ENCODE data around the gene CXCR6. TPM values are rescaled to one million over a fixed set of nuclear protein-coding genes. Genes with fewer than 3 reads are reported as not detected.

Gene CXCR6
- total and polyA plus RNA-seq, 2 experiments from 2014 or later: 0.10 TPM; not detected in 1

GRCh38 chr3:45966371-45966791 is 23.1 kb downstream of the CXCR6 start (continued):
- no peak for TF ChIP-seq POLR2AphosphoS5 (IDR thresholded peaks at IDR 0.05; ENCODE audit: low read depth)
- TF ChIP-seq STAT1 (IDR thresholded peaks at IDR 0.05; ENCODE audit: unreplicated experiment): no peak
- TF ChIP-seq CREB1 (CRISPR knock-in tag; IDR thresholded peaks at IDR 0.05; ENCODE audit: low read depth): no peak
- no peak for TF ChIP-seq ZNF462 (CRISPR knock-in tag; IDR thresholded peaks at IDR 0.05)
- no peak for TF ChIP-seq EZH2phosphoT487 (IDR thresholded peaks at IDR 0.05; ENCODE audit: unreplicated experiment)

GRCh38 chr3:45966950-45967640 is 23.8 kb downstream of the CXCR6 start:
- no peak for ATAC-seq
- no peak overlapping the region for H3K27ac Mint-ChIP-seq
- H3K4me3 ChIP-seq: no peak overlapping the region
- H3K9me2 ChIP-seq (ENCODE audit: insufficient read depth): no peaks in the 10 kb centered on the region
- H2AFZ ChIP-seq: no peak overlapping the region
- H3F3A ChIP-seq (replicated peaks; ENCODE audit: low read depth): no peaks in the 10 kb centered on the region
- H3K4me3 Mint-ChIP-seq: no peak overlapping the region
- peaks cover 57% of the 10 kb centered on the region for H3K36me3 Mint-ChIP-seq (ENCODE audit: low read depth)
- no peaks in the 10 kb centered on the region for H3K79me2 ChIP-seq (replicated peaks; ENCODE audit: insufficient read depth)
- H3K27me3 Mint-ChIP-seq (ENCODE audit: insufficient read depth, low read depth, poor library complexity): peaks cover 2% of the 10 kb centered on the region
- H3K36me3 ChIP-seq (ENCODE audit: insufficient read depth): peaks cover 25% of the 10 kb centered on the region
- H3K4me1 Mint-ChIP-seq: no peaks in the 10 kb centered on the region; the same call in 2 of the 3 replicates
- no peak for DNase-seq (ENCODE audit: low spot score)
- no peaks in the 10 kb centered on the region for H3K27me3 ChIP-seq (ENCODE audit: insufficient read depth)
- no peaks in the 10 kb centered on the region for H3K4me1 ChIP-seq (ENCODE audit: insufficient read depth)
- no peak overlapping the region for H3K27ac ChIP-seq (ENCODE audit: low read depth)
- H3K9me3 Mint-ChIP-seq: no peaks in the 10 kb centered on the region
- H3K4me2 ChIP-seq: no peak overlapping the region
- H4K20me1 ChIP-seq (replicated peaks; ENCODE audit: insufficient read depth): no peaks in the 10 kb centered on the region; the same call in 1 of the 2 replicates
- TF ChIP-seq NANOG (IDR thresholded peaks at IDR 0.05; ENCODE audit: borderline replicate concordance): no peak
- TF ChIP-seq EZH2 (IDR thresholded peaks at IDR 0.05; ENCODE audit: low read depth, unreplicated experiment): no peak
- no peak for TF ChIP-seq STAT1 (IDR thresholded peaks at IDR 0.05; ENCODE audit: unreplicated experiment)
- no peak for TF ChIP-seq ZNF331 (CRISPR knock-in tag; IDR thresholded peaks at IDR 0.05; ENCODE audit: low read depth)
- no peak for TF ChIP-seq JUNB (IDR thresholded peaks at IDR 0.05; ENCODE audit: unreplicated experiment)
- TF ChIP-seq POLR2AphosphoS5 (IDR thresholded peaks at IDR 0.05; ENCODE audit: low read depth): no peak
- TF ChIP-seq ZNF114 (CRISPR knock-in tag; IDR thresholded peaks at IDR 0.05): no peak
- no peak for TF ChIP-seq CTCF (conservative IDR thresholded peaks at IDR 0.05; ENCODE audit: low read depth in 2 of 2)
- TF ChIP-seq EZH2phosphoT487 (IDR thresholded peaks at IDR 0.05; ENCODE audit: unreplicated experiment): no peak
- no peak for TF ChIP-seq REST (IDR thresholded peaks at IDR 0.05; ENCODE audit: unreplicated experiment)

All from GM23338 (cell line).